CD4-positive, alpha-beta T cell treated with Interleukin-4 for 4 hours (primary cell): ENCODE results near the gene MTG1.
"Not testable (repeated sequence)": the region's sequence is repeated elsewhere in the genome, so short reads cannot be mapped to it uniquely, and the experiment has no call there.

Experiments
- DNase-seq: peaks from one replicate; pipeline ENCODE4 v3.0.0-alpha.2; 2020

MTG1 gene

GRCh38 chr10:133454204-133454893 is 60.4 kb downstream of the MTG1 start:
- DNase-seq: no peak

DNA sequence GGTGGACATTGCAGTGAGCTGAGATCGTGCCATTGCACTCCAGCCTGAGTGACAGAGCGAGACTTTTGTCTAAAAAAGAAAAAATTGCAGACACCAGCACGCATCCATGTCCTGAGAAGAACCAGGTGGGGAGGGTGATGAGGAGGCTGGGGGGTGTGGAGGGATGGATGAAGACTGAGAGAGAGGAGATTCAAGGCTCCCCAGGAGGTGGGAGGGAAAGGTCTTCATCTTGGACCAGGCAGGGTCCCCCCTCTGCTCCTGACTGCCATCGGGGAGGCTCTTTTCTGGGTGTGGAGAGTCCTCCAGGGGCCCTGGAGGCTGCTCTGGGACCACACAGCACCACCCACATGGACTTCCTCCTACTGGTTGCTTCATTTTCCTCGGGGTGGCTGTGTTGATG is 61.2 kb downstream of the MTG1 start:
- no peak for DNase-seq

- DNase-seq: no peak
Measured at GRCh38 chr10:133455611-133456031, 61.7 kb downstream of the MTG1 start.

- DNase-seq: no peak
Measured at GRCh38 chr10:133456041-133456951, 62.3 kb downstream of the MTG1 start.

DNA sequence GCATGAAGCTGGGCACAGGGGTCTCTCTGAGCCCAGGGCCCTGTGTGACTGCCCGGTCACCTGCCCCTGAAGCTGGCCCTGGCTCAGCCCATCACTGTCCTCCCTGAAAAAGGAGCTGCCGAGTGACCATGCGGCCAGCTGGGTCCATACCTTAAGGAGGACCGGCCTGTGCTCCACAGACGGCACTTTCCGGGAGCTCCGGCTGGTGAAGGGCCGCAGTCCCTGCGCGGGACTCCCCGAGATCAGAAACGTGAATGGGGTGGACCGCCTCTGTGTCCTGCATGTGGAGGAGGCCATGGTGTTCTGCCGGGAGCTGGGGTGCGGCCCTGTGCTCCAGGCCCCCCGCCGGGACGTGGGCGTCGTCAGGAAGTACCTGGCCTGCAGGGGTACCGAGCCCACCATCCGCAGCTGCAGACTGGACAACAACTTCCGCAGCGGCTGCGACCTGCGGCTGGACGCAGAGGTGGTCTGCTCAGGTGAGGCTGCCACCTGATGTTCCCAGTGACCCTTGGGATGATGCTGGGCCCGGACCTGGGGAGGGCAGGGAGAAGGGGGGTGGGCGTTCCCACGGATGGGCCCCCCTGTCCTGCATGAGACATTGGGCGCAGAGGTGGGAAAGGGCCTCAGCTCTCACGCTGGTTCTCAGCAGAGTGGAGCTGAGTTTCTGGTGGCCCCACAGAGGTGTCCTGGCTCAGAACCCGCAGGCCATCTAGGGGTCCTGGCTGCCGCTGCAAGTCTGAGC is 63.3 kb downstream of the MTG1 start:
- DNase-seq: no peak

DNA sequence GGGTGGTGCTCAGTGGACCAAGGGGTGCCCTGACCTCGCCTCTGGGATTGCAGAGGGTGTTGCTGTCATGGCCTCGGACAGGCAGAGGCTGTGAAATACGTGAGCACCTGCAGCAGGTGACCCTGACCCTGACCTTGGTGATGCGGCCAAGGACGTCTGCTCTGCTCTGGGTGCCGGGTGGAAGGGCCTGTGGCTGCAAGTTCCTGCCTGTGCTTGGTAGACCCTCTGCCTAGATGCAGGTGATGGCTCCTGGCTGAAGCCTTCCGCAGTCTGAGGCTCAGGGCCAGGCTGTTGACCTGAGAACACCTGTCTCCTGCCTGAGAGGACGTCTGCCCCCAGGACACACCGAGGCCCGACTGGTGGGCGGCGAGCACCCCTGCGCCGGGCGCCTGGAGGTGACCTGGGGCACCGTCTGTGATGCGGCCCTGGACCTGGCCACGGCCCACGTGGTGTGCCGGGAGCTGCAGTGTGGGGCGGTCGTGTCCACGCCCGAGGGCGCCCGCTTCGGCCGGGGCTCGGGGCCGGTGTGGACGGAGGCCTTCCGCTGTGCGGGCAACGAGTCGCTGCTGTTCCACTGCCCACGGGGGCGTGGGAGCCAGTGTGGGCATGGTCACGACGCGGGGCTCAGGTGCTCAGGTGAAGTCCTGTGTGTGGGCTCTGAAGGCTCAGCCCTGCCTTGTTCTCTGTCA is 64.2 kb downstream of the MTG1 start:
- no peak for DNase-seq

DNA sequence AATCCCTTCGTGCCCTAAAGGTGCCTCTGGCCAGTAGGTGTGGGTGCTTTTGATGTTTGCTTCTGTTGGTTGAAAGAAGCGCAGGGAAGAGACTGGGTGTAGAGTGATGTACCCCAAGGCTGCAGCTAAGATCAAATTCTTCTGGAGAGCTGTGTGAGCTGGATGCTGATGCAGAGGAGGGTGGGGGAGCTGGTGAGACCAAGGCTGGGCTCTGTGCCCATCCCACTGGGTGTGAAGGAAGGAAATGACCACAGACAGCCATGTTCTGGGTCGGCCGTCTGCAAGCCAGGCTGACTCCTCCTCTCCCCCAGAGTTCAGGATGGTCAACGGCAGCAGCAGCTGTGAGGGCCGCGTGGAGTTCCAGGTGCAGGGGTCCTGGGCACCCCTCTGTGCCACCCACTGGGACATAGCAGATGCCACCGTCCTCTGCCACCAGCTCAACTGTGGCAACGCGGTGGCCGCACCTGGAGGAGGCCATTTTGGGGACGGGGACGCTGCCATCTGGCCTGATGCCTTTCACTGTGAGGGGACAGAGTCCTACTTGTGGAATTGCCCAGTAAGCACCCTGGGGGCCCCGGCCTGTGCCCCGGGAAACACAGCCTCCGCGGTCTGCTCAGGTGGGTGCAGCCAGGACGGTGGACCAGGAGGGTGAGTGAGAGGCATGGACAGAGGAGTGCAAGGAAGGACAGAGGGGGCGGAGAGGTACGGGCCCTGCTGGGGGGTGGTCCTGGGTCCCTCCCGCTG is 64.9 kb downstream of the MTG1 start:
- DNase-seq: no peak

DNA sequence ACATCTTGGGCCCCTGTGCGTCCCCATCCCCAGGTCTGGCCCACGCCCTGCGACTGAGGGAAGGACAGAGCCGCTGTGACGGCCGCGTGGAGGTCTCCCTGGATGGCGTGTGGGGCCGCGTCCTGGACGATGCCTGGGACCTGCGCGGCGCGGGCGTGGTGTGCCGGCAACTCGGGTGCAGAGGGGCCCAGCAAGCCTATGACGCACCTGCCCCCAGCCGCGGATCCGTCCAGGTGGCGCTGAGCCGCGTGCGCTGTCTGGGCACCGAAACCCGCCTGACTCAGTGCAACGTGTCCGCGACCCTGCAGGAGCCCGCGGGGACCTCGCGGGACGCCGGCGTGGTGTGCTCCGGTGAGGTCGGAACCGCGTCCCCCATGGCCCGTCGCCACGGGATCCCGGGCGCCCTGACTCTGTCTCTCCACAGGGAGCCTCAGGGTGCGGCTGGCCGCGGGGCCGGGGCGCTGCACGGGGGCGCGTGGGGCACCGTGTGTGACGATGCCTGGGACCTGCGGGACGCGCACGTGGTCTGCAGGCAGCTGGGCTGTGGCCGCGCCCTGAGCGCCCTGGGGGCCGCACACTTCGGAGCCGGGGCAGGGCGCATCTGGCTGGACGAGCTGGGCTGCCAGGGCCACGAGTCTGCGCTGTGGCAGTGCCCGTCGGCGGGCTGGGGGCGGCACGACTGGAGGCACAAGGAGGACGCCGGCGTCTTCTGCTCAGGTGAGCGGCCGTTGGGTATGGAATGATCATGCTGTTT is 65.7 kb downstream of the MTG1 start:
- no peak for DNase-seq

- no peak for DNase-seq
Measured at GRCh38 chr10:133460208-133460769, 66.3 kb downstream of the MTG1 start.

DNA sequence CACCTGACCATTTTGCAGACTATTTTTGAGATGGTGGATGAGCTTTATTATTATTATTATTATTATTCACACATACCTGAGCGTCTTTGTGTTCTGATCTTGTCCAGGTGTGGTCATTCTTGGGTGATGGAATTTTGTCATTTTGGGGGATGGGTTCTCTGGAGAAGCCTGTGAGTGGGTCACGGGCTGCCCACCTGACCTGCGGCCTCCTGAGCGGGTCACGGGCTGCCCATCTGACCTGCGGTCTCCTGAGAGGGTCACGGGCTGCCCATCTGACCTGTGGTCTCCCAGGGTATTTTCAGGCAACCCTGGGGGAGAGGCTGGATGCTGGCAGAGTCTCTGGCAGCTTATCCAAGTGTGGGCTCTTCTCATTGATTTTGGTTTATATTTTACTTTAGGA is 67.1 kb downstream of the MTG1 start:
- DNase-seq: no peak

DNA sequence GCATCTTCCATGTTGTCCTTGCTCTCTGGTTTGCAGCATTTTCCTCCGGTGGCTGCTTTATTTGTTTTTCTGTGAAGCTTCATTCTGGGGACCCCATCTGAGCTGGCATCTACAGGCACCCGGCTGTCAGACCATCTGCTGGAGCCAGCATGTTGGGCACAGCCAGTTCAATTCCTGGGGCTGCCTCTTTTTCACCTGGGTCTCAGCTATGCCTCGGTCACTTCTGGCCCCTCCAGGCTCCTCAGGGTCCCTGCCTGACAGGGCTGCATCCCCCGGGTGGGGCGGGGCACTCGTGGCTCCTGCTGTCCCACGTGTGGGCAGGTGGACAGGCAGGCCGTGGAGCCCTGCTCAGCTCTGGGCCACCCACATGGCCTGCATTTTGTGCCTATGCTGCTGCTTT is 67.9 kb downstream of the MTG1 start:
- DNase-seq: no peak

DNA sequence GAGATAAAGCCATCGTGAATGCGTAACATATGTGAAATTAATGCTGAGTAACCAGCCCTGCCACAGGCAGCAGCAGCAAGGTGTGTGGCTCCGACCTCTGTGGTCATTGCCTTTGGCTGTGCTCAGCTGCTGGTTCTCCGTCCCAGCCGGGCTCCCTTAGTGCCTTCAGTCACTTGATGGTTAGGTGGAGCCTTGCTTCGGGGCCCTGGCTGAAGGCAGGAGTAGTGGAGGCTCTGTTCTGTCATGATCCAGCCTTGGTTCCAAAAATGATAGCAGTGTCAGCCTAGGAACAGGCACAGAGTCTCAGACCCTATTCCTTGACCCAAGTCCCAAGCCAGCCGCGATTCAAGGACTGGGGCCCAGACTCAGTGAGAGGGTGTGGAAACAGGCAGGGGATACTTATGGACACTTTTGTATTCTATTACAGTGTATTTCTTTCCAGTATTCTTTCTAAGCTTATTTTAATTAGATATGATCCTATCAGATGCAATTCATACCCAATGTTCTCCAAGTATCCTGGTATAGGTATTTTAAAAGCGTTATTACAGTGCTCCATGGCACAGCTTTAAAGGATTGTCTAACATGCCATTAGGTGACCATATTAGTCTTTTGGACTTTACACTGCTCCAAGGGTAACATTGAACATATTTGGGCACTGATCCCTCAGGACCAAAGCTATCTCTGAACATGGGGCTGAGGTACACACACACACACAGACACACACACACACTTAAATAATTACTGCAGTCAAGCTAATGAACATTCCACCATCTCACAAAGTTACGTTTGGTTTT is 68.8 kb downstream of the MTG1 start:
- no peak for DNase-seq

GRCh38 chr10:133464582-133465031 is 70.7 kb downstream of the MTG1 start:
- DNase-seq: no peak

DNA sequence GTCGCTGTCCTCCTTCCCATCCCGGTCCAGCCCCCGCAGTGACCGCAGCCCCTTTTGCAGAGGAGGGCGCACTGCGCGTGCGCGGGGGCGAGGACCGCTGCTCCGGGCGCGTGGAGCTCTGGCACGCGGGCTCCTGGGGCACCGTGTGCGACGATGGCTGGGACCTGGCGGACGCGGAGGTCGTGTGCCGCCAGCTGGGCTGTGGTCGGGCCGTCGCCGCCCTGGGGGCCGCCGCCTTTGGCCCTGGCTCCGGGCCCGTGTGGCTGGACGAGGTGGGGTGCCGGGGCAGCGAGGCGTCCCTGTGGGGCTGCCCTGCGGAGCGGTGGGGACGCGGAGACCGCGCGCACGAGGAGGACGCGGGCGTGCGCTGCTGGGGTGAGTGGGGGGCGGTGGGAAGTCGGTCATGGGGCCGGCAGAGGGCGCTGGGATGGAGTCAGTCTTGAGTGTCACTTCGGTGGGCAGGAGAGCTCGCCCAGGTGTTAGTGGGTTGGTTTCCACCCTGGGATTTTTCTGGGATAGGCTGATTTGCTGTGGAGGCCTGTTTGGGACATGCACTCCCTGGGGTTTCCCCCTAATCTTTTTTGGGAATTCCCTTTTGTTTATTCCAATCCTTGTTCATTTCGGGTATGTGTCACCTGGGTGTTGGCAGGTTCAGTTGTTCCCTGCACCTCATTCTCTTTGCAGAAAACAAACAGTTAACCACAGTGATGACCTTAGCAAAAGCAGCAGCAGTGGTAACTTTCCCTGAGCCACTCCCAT is 71.4 kb downstream of the MTG1 start:
- no peak for DNase-seq

GRCh38 chr10:133465950-133466474 is 72.1 kb downstream of the MTG1 start:
- DNase-seq: no peak

DNA sequence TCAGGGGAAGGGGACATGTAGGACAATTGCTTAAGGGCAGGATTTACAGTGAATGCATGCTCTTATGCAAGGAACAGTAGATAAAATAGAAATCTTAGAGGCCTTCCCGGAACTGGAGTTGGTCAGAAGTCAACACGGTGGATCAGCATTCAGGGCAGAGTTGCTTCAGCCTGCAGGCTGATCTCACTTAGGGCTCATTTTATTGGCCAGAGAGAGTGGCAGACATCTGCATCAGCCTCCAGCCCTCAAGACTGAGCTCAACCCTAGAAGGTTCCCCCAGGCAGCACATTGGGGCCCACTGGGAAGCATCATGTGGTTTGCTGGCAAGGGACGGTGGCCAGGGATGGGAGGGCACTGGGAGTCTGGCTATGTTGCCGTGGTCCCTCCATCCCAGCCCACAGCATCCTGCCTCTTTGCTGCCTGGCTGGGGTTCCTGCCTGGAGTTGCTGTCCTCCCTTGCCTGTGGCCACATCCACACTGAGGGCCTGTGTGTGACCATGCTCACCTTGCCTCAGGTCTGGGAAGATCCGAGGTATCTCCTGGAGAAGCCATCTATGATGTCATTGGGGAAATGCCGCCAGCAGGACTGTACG is 72.8 kb downstream of the MTG1 start:
- DNase-seq: no peak

- no peak for DNase-seq
Measured at GRCh38 chr10:133467286-133467911, 73.4 kb downstream of the MTG1 start.

GRCh38 chr10:133469205-133469604 is 75.2 kb downstream of the MTG1 start:
- DNase-seq: not testable (repeated sequence)
